Osteoblast (primary cell): ENCODE data around the gene GALNT15. TPM values are rescaled to one million over a fixed set of nuclear protein-coding genes. Genes with fewer than 3 reads are reported as not detected.

Experiments
- DNase-seq: peaks from one replicate; pipeline ENCODE4 v3.0.0; 2011; ENCODE audit warnings: low spot score, mixed read lengths; ENCODE audit not compliant: insufficient read length; ENCODE audit errors: missing footprints
- H2AFZ ChIP-seq: 2 replicates; pipeline ENCODE4 v1.6.0; 2011; ENCODE audit warnings: mild to moderate bottlenecking, low read length
- H3K27ac ChIP-seq: 2 replicates; pipeline ENCODE4 v1.5.1; 2011; ENCODE audit warnings: mild to moderate bottlenecking, low read depth, low read length, moderate library complexity
- H3K27me3 ChIP-seq: 2 replicates; pipeline ENCODE4 v1.6.0; 2012; ENCODE audit warnings: mild to moderate bottlenecking, control low read depth, inconsistent platforms, low read length, moderate library complexity; ENCODE audit not compliant: insufficient read depth
- H3K36me3 ChIP-seq: 2 replicates; pipeline ENCODE4 v1.5.1; 2011; ENCODE audit warnings: mild to moderate bottlenecking, low read length, control low read depth, moderate library complexity; ENCODE audit not compliant: insufficient read depth
- H3K4me1 ChIP-seq: 2 replicates; pipeline ENCODE4 v1.5.1; 2011; ENCODE audit warnings: mild to moderate bottlenecking, low read length, control low read depth, moderate library complexity; ENCODE audit not compliant: insufficient read depth
- H3K4me2 ChIP-seq: 2 replicates; pipeline ENCODE4 v1.6.0; 2011; ENCODE audit warnings: mild to moderate bottlenecking, low read length; ENCODE audit not compliant: insufficient read depth
- H3K4me3 ChIP-seq: fragments of 200-600 bp; sonication (generic); 3 replicates; pipeline ENCODE4 v1.5.1; 2012; ENCODE audit warnings: mild to moderate bottlenecking, low read length, inconsistent platforms; ENCODE audit not compliant: insufficient read depth
- H3K79me2 ChIP-seq: 2 replicates; pipeline ENCODE4 v1.6.0; 2012; ENCODE audit warnings: mild to moderate bottlenecking, low read length, control low read depth, inconsistent platforms; ENCODE audit not compliant: insufficient read depth
- H3K9me3 ChIP-seq: 2 replicates; pipeline ENCODE4 v1.5.1; 2011; ENCODE audit warnings: low read depth, low read length, control low read depth
- H4K20me1 ChIP-seq: 2 replicates; pipeline ENCODE4 v1.6.0; 2012; ENCODE audit warnings: mild to moderate bottlenecking, low read length, control low read depth; ENCODE audit not compliant: insufficient read depth
- CTCF ChIP-seq: IDR thresholded peaks from 2 replicates; pipeline ENCODE4 v1.5.1; 2011; ENCODE audit warnings: mild to moderate bottlenecking, low read depth, low read length, moderate library complexity; ENCODE audit errors: extremely low read depth
- total RNA-seq: library from RNA; depleted of rRNA; stranded (reverse); fragments of >200 nt; gene quantifications from 2 replicates; pipeline ENCODE4 v1.2.3, GENCODE V29; 2012

Gene GALNT15
- total RNA-seq, 1 donor, result 6.5 TPM

GRCh38 chr3:16186086-16186485, 11.6 kb downstream of the GALNT15 start:
- H3K4me2 ChIP-seq, result no peak overlapping the region
- H3K9me3 ChIP-seq, result no peaks in the 10 kb centered on the region
- TF ChIP-seq CTCF, result no peak
- H3K27ac ChIP-seq, result no peak overlapping the region
- H2AFZ ChIP-seq, result no peak overlapping the region
- H4K20me1 ChIP-seq, result no peaks in the 10 kb centered on the region
- H3K4me3 ChIP-seq, result no peak overlapping the region
- no peaks in the 10 kb centered on the region for H3K36me3 ChIP-seq
- DNase-seq, result no peak
- H3K79me2 ChIP-seq, result no peaks in the 10 kb centered on the region
- no peaks in the 10 kb centered on the region for H3K27me3 ChIP-seq
- H3K4me1 ChIP-seq, result peaks cover 16% of the 10 kb centered on the region

- Histone ChIP-seq H3K27me3 (no peaks in the 10 kb centered on the region), H3K27ac (no peak overlapping the region), H3K4me2 (no peak overlapping the region), H3K36me3 (no peaks in the 10 kb centered on the region), H3K9me3 (no peaks in the 10 kb centered on the region), H3K79me2 (no peaks in the 10 kb centered on the region), H3K4me1 (peaks cover 13% of the 10 kb centered on the region), H4K20me1 (no peaks in the 10 kb centered on the region), H2AFZ (no peak overlapping the region), H3K4me3 (no peak overlapping the region)
- no peak for TF ChIP-seq CTCF
- no peak for DNase-seq
Observed at GRCh38 chr3:16186565-16186964, 12.1 kb downstream of the GALNT15 start.

- no peak overlapping the region for H3K4me2 ChIP-seq
- no peaks in the 10 kb centered on the region for H3K36me3 ChIP-seq
- H2AFZ ChIP-seq, result no peak overlapping the region
- TF ChIP-seq CTCF, result no peak
- no peaks in the 10 kb centered on the region for H3K9me3 ChIP-seq
- no peak overlapping the region for H3K4me3 ChIP-seq
- no peaks in the 10 kb centered on the region for H3K27me3 ChIP-seq
- no peaks in the 10 kb centered on the region for H3K79me2 ChIP-seq
- DNase-seq, result no peak
- no peak overlapping the region for H3K27ac ChIP-seq
- H3K4me1 ChIP-seq, result peaks cover 10% of the 10 kb centered on the region
- H4K20me1 ChIP-seq, result no peaks in the 10 kb centered on the region
Observed at GRCh38 chr3:16187213-16187790, 12.8 kb downstream of the GALNT15 start.

- no peak overlapping the region for H3K27ac ChIP-seq
- H3K9me3 ChIP-seq, result no peaks in the 10 kb centered on the region
- H3K36me3 ChIP-seq, result no peaks in the 10 kb centered on the region
- no peaks in the 10 kb centered on the region for H3K27me3 ChIP-seq
- peaks cover 10% of the 10 kb centered on the region for H3K4me1 ChIP-seq
- no peak for DNase-seq
- no peak overlapping the region for H3K4me2 ChIP-seq
- H3K4me3 ChIP-seq, result no peak overlapping the region
- H4K20me1 ChIP-seq, result no peaks in the 10 kb centered on the region
- no peak overlapping the region for H2AFZ ChIP-seq
- no peaks in the 10 kb centered on the region for H3K79me2 ChIP-seq
- no peak for TF ChIP-seq CTCF
Observed at GRCh38 chr3:16188071-16188470, 13.6 kb downstream of the GALNT15 start.
